HG03159 (cell line): Measurements from ENCODE around the gene UBL4B.

Experiments used
- ATAC-seq: cut with Tn5 transposase; IDR thresholded peaks from one replicate; pipeline ENCODE4 v1.9.1; 2021; ENCODE audit warnings: mild to moderate bottlenecking, moderate library complexity; ENCODE audit not compliant: unreplicated experiment

The UBL4B gene

DNA sequence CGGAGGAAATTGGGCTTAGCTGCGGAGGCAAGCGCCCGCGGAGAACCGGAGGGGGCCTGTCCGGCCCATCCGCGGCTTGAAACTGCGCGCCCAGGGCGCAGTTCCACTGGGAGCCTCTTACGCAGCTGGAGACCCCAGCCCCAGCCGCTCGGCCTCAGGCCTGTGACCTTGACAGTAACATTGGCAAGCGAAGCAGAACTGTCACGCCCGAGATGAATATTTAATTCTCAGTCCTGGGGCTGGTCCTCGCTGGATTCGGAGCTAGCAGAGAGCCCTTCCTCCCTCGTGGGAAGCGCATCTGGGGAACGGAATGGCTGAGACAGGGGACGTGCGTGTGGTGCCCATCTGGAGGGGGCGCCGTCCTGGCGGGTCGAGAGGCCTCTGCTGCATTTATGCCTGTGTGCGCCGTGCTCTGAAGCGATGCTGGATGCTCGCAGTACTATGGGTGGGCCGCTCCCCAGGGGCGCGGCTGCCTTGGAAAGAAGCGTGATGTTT is 39.0 kb downstream of the UBL4B start:
- no peak for ATAC-seq

- ATAC-seq, result no peak
These were observed 40.0 kb downstream of the UBL4B start for GRCh38 chr1:110152133-110152785.

DNA sequence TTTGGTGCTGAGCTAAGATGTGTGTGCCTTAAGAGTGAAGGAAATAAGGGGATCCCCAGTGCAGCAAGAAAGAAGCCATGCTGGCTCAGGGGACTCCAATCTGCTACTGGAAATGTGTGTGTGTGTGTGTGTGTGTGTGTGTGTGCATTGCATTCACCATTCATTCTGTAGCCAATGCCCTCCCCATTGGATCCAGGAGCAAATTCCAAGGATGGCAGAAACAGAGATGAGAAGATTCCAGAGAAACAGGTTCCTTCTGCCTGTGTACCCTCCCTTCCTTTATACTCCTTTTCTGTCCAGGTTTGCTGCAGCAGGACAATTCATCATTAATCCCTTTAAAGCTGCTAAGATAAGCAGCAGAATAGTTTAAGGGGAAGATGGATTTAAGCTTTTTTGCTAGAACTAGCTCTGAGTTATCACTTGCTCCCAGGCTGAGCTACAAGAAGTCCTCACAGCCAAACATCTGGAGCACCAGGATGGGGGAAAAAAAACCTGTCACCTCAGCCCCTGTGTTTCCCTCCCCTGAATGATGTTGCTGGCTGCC is 41.2 kb downstream of the UBL4B start:
- no peak for ATAC-seq

- no peak for ATAC-seq
These were observed 43.8 kb downstream of the UBL4B start for GRCh38 chr1:110155878-110156522.

GRCh38 chr1:110158261-110158660 is 46.0 kb downstream of the UBL4B start:
- ATAC-seq, result no peak

GRCh38 chr1:110159168-110159567 is 46.9 kb downstream of the UBL4B start:
- ATAC-seq, result no peak

DNA sequence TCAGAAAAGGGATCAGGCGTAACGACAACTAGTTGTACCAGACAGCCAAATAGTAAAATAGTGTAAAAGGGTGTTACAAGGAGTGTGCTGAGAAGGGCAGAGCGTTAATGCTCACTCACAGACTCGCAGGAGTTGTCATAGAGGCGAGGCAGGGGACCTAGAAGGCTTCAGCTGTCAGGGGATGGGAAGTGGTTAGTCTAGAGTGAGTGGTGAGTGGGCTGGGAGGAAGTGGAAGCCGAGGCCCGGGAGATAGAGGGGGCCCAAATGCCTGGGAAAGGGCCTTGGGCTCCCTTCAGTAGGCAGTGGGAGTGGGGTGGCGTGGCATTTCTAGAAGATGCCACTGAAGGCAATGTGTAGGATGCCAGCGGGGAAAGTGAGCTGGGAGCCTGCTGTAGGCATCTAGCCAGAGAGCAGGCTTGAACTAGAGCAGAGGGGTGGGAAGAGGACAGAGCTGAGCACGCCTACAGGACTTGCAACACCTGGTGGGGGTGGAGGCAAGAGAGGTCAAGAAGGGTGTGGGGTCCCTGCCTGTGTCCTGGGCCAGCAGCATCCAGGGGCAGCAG is 48.4 kb downstream of the UBL4B start:
- no peak for ATAC-seq

DNA sequence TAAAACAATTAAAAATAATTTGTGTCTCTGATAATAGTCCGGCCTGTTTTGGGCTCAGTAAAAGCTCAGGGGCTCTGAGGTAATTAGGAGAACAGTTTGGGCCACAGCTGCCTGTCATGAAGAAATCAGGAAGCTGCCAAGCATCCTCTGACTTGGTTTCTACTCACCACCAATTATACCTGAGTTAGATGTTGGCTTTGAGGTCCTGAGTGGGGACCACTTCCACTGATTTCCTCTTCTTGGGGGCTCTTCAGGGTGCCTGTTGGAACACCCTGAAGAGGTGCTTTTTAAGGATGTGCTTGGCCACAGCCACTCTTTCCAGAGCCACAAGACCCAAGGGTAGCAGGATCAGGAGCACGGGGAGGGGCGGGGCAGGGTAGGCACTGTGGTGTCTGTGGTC is 48.9 kb downstream of the UBL4B start:
- no peak for ATAC-seq

DNA sequence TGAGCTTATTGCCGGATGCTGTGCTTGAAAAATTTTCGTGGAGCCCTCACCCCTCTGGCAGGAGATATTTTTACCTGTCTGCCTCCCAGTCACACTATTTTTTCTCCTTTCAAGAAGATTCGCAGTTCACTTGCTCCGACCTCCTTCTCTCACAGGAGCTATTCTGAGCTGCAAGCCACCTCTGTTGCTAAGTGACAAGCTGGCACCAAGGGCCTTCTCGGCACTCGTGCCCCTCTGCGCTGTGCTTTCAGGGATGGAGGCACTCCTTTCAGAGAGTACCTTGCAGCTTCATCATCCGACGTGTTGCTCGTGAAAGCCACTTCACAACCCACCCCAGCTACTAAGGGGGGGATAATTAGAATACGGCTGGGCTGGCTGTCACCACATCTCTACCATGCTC is 49.6 kb downstream of the UBL4B start:
- ATAC-seq, result no peak
